ENCODE results near the gene ADAM12.

- TF ChIP-seq, protein P1, sequence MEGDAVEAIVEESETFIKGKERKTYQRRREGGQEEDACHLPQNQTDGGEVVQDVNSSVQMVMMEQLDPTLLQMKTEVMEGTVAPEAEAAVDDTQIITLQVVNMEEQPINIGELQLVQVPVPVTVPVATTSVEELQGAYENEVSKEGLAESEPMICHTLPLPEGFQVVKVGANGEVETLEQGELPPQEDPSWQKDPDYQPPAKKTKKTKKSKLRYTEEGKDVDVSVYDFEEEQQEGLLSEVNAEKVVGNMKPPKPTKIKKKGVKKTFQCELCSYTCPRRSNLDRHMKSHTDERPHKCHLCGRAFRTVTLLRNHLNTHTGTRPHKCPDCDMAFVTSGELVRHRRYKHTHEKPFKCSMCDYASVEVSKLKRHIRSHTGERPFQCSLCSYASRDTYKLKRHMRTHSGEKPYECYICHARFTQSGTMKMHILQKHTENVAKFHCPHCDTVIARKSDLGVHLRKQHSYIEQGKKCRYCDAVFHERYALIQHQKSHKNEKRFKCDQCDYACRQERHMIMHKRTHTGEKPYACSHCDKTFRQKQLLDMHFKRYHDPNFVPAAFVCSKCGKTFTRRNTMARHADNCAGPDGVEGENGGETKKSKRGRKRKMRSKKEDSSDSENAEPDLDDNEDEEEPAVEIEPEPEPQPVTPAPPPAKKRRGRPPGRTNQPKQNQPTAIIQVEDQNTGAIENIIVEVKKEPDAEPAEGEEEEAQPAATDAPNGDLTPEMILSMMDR (IDR thresholded peaks at IDR 0.05; ENCODE audit: low read length) = no peak
- TF ChIP-seq EZH2phosphoT487 (IDR thresholded peaks at IDR 0.05; ENCODE audit: low read length) = no peak
Observed at GRCh38 chr10:126432507-126432906, 44.2 kb upstream of the ADAM12 start.
